ENCODE results near the gene CD58. TPM values are rescaled to one million over a fixed set of nuclear protein-coding genes. Genes with fewer than 3 reads are reported as not detected.

The CD58 gene
- total and polyA plus RNA-seq, 11 donors = 19.6 to 45.8 (median 30.8) TPM

DNA sequence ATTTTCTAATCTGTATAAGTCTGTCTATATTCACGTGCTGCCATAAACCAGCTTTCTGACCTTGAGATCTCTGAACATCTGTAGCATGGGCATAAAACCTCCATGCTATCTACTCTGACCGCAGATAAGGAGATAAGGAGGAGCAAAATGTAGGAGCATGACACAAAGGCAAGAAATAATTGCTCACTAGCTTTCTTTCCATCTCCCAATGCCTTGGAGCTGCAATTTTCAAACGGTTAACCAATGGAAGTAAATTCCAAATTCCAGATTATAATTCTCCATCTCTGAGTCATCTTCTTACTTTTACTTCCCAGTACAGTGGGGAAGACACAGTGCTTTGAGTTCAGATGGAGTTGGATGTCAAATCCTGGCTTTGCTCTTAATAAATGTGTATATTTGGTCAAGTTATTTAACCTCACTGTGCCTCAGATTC lies 41.6 kb downstream of the CD58 start:
- H3K36me3 ChIP-seq = peaks cover 0 to 28% (median 21%) of the 10 kb centered on the region in 9 donors
- no peak for ATAC-seq
- DNase-seq = no peak
- 89 to 93% (median 91%) methylated on average over 3 of the region's 3 CpGs for WGBS, 4 donors
- H3K4me1 ChIP-seq = peaks cover 0 to 13% (median 0%) of the 10 kb centered on the region in 12 donors
- no peak overlapping the region for H3K27ac ChIP-seq
- intact Hi-C loops (cut with DNase I) = no loop called here
- no peak for TF ChIP-seq POLR2A (IDR thresholded peaks at IDR 0.05)
- TF ChIP-seq, protein P1, sequence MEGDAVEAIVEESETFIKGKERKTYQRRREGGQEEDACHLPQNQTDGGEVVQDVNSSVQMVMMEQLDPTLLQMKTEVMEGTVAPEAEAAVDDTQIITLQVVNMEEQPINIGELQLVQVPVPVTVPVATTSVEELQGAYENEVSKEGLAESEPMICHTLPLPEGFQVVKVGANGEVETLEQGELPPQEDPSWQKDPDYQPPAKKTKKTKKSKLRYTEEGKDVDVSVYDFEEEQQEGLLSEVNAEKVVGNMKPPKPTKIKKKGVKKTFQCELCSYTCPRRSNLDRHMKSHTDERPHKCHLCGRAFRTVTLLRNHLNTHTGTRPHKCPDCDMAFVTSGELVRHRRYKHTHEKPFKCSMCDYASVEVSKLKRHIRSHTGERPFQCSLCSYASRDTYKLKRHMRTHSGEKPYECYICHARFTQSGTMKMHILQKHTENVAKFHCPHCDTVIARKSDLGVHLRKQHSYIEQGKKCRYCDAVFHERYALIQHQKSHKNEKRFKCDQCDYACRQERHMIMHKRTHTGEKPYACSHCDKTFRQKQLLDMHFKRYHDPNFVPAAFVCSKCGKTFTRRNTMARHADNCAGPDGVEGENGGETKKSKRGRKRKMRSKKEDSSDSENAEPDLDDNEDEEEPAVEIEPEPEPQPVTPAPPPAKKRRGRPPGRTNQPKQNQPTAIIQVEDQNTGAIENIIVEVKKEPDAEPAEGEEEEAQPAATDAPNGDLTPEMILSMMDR (IDR thresholded peaks at IDR 0.05) = no peak
- peaks cover 0 to 7% (median 0%) of the 10 kb centered on the region in 12 donors for H3K9me3 ChIP-seq
- H3K4me3 ChIP-seq = no peak overlapping the region
- no peaks in the 10 kb centered on the region for H3K27me3 ChIP-seq

DNA sequence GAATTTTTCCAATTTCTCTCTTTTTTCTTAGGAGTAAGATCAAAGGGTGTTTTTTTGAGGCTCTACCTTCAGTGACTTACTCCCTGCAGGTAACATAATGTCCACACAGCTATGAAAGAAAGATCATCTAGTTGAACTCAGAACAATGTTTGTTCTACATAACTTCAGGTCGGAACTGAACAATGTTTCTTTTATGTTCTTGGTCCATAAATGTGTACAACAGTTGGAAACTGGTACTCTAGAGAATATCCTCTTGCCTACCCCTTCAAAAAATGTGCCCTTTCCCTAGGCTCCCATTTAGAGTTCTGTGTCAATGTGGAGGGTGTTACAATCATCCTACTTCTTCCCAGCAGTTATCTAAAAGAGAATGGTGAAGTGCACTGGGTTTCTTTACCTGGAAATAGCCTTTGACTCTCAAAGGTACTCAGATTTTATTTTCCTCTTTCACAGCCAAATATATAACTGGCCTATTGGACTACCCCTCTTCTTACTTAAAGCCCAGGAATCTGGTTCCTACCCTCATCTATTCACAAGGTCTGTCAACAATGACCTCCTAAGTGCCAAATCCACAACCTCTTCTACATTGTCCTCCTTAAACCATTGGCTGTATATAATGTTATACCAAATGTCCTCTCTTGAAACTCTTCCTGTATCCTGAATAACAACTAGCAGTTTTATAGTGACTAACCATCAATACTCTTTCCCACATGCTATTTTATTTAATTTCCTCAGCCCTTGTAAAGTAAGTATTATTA lies 42.3 kb downstream of the CD58 start:
- ATAC-seq = no peak
- intact Hi-C loops (cut with DNase I) = no loop called here
- H3K4me1 ChIP-seq = peaks cover 0 to 11% (median 0%) of the 10 kb centered on the region in 12 donors
- no peak for DNase-seq
- H3K27ac ChIP-seq = no peak overlapping the region
- 97 to 100% (median 100%) methylated on average over 1 of the region's 1 CpG for WGBS, 4 donors
- peaks cover 0 to 7% (median 0%) of the 10 kb centered on the region in 12 donors for H3K9me3 ChIP-seq
- H3K4me3 ChIP-seq = no peak overlapping the region
- TF ChIP-seq, protein P1 (IDR thresholded peaks at IDR 0.05) = no peak
- no peak for TF ChIP-seq POLR2A (IDR thresholded peaks at IDR 0.05)
- H3K27me3 ChIP-seq = no peaks in the 10 kb centered on the region
- peaks cover 0 to 21% (median 15%) of the 10 kb centered on the region in 9 donors for H3K36me3 ChIP-seq

DNA sequence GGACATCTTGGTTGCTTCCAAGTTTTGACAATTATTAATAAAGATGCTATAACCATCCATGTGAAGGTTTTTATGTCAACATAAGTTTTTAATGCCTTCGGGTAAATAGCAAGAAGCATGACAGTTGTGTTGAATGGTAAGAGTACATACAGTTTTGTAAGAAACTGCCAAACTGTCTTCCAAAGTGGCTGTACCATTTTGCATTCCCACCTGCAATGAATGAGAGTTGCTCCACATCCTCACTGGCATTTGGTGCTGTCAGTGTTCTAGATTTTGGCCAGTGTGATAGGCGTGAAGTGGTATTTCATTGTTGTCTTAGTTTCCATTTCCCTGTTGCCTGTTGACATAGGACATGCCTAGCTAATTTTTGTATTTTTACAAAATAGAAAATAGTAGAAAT lies 45.4 kb downstream of the CD58 start:
- H3K27ac ChIP-seq = no peak overlapping the region
- DNase-seq (no peak), ATAC-seq (no peak)
- H3K27me3 ChIP-seq = no peaks in the 10 kb centered on the region
- intact Hi-C loops (cut with DNase I) = no loop called here
- TF ChIP-seq, protein P1 (IDR thresholded peaks at IDR 0.05) = no peak
- no peak for TF ChIP-seq POLR2A (IDR thresholded peaks at IDR 0.05)
- H3K9me3 ChIP-seq = peaks cover 0 to 7% (median 0%) of the 10 kb centered on the region in 12 donors
- peaks cover 0 to 6% (median 0%) of the 10 kb centered on the region in 12 donors for H3K4me1 ChIP-seq
- whole genome bisulfite sequencing, 4 donors = 97 to 100% (median 100%) methylated on average over 2 of the region's 2 CpGs
- no peak overlapping the region for H3K4me3 ChIP-seq
- peaks cover 0 to 14% (median 10%) of the 10 kb centered on the region in 9 donors for H3K36me3 ChIP-seq

DNA sequence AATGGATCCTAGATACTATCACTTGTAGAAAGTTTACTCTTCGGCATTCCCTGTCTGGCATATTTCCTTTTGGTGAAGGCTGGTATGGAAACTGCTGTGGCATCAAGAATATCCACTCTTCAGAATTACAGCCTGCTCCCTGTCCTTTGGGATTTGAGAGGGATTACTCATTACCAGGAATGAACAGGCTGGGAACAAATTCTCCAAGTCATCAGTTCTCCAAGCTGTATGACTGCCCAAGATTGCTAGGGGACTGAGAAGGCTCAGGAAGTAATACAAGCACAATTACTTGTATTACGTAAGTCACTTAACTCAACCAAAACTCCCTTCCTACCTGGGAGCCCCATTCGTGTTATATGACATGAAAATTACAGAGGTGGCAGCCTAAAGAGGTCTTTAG lies 49.6 kb downstream of the CD58 start:
- H3K9me3 ChIP-seq = no peaks in the 10 kb centered on the region
- H3K27ac ChIP-seq = no peak overlapping the region
- peaks cover 0 to 6% (median 0%) of the 10 kb centered on the region in 12 donors for H3K4me1 ChIP-seq
- 84 to 88% (median 88%) methylated on average over 3 of the region's 3 CpGs for WGBS, 4 donors
- intact Hi-C loops (cut with DNase I) = no loop called here
- ATAC-seq (peak in 3 of 4 donors; percentile 30 to 42 (median 39)), DNase-seq (no peak)
- H3K36me3 ChIP-seq = peaks cover 0 to 38% (median 26%) of the 10 kb centered on the region in 9 donors
- no peaks in the 10 kb centered on the region for H3K27me3 ChIP-seq
- H3K4me3 ChIP-seq = no peak overlapping the region
- TF ChIP-seq POLR2A (IDR thresholded peaks at IDR 0.05) = no peak
- TF ChIP-seq, protein P1 (IDR thresholded peaks at IDR 0.05) = no peak
